ENCODE measurements around the gene HELT.
"Not testable (repeated sequence)": the region's sequence is repeated elsewhere in the genome, so short reads cannot be mapped to it uniquely, and the experiment has no call there.

Gene HELT, protein sequence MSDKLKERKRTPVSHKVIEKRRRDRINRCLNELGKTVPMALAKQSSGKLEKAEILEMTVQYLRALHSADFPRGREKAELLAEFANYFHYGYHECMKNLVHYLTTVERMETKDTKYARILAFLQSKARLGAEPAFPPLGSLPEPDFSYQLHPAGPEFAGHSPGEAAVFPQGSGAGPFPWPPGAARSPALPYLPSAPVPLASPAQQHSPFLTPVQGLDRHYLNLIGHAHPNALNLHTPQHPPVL

DNA sequence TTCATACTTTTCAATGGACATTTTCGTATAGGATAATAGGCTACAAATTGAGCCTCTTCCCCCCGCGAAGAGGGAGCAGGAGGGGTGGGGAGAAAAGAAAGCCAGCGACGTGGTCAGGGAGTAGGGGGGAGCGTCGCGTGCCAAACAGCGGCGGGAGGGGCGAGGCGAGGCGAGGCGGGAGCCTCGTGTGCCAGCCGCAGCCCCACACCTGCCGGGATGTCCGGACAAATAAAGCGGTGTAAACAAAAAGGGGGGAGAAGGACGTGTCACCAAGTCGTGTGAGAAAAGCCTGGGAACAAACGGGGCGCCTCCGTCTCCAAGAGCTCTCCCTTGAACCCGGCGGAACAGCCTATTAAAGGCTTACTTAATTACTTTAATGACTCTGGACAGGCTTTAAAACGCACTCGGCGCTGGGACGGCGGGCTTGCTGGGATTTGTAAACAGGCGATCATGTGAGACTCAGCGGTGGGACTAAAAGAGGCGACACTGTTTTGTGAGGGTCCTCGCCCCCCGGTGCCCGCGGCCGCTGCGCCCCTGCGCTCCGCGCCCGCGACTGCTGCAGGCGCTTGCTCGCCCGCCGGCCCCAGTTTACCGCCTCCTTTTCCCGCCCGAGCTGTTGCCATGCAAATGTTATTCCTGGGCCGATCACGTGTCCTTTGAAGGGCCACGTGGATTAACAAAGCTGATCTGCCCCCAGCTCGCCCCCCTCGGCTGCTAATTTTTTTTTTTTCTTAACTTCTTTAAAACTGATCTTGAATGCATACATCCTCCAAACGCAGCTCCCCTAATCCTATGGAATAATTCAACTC is at the start of gene HELT:
Gene HELT (plus strand): TSS at position 527 of the 809 bp plus-strand sequence. CDS start 439 bp downstream, outside the sequence.
- DNase-seq: no peak

GRCh38 chr4:184968784-184969201 is 49.5 kb upstream of the HELT start:
- no peak for DNase-seq

GRCh38 chr4:184969610-184970009 is 48.7 kb upstream of the HELT start:
- DNase-seq: no peak

DNA sequence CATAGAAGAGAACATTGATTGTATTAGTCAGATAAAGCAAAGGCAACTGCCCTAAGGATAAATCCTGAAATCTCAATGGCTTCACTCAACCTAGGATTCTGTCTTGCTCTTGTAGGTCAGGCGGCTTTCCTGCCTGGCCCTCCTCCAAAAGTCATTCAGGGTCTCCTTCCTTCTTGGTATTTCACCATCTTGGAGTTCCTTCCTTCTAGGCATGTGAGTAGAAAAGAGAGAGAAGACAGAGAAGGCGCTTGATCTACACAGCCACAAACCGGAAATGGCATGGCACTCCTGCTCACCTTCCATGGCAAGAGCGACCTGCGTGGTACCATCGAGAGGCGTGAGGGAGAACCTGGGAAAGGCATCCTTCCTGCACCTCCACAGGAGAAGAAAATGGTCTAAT is 45.3 kb upstream of the HELT start:
- peak; percentile 40 for DNase-seq

GRCh38 chr4:184976348-184976747 is 41.9 kb upstream of the HELT start:
- not testable (repeated sequence) for DNase-seq

DNA sequence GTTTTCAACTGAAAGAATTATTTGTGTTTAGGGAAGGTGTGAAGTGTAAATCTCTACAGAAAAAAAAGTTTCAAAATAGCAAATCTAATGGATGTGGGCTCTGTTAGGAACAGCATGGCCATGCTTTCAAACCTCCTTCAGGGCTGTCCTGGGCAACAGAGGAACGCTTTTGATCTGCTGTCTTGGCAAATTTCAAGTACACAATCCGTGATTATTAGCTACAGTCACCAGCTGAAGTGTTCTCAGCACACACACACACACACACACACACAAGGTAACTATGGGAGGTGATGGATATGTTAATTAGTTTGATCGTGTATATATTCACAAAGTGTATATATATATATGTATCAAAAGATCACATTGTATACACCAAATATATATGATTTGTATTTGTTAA is 40.5 kb upstream of the HELT start:
- DNase-seq: no peak

GRCh38 chr4:184978211-184978610 is 40.1 kb upstream of the HELT start:
- no peak for DNase-seq

DNA sequence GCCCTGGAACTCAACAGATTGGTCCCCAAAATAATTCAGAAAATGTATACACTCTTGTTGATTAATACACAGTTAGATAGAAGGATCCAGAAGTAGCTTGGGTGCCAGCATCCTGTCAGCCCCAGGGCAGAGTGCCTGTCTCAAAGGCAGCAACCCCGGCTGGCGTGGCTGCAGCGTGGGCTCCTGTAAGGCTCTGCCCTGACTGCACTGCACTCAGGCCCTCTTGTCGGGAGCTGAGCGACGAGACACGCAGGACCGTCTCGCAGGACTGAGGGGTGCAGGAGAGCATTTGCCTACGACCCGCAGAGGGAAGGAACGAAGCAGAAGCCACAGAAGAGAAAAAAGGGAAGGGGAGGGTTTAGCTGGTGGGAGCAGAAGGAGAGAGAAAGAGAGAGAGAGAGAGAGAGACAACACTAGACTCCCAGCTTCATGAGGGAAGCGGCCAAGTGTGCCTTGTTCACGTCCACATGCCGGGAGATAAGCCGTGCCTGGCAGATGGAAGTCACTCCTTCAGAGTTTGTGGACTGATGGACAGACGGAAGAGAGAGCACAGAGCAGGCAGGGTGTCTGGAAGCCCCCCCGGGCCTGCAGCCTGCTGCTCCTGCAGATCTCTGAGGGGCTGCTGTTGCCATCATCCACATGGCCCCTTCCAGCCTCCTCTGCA is 38.7 kb upstream of the HELT start:
- no peak for DNase-seq

DNA sequence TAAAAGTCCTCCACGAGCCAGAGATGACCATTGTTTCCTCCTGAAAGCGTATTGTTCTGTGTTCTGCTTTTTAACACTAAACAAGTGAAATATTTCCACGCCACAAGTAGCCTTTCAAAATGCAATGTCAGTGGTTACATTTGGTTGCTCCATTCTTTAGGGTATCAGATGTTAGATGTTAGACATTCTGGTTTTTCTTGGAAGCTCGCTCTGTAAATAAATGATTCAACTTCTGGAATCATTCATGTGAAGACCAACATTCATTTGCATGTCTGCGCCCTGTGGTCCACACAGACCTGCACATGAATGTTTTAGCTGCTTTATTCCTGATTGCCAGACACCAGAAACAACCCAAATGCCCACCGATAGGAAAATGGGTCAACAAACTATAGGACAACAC is 38.0 kb upstream of the HELT start:
- DNase-seq: no peak

GRCh38 chr4:184983672-184984356 is 34.5 kb upstream of the HELT start:
- DNase-seq: peak; percentile 46

GRCh38 chr4:184987493-184988031 is 30.7 kb upstream of the HELT start:
- no peak for DNase-seq

DNA sequence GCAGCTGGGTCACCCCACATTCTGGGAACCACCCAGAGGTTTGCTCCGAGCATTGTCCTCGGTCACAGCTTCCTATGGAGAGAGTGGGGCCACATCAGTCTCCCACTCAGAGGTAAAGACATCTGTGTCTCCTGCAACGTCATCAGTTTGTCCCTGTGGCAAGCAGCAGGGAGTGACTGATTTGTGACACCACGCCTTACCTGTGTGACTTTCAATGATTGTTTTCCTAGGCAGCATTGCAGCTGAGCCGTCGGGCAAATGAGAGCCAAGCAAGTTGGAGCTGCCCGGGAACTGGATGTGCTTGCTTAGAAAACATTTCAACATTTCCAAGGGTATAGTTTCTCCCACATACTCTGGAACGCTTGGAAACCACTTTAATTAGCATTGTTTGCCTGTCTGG is 29.7 kb upstream of the HELT start:
- no peak for DNase-seq

GRCh38 chr4:184989283-184989682 is 29.0 kb upstream of the HELT start:
- not testable (repeated sequence) for DNase-seq

- not testable (repeated sequence) for DNase-seq
Observed at GRCh38 chr4:184990131-184990530, 28.2 kb upstream of the HELT start.

- DNase-seq: no peak
Observed at GRCh38 chr4:184991860-184992259, 26.4 kb upstream of the HELT start.

GRCh38 chr4:184992422-184992821 is 25.9 kb upstream of the HELT start:
- DNase-seq: no peak

DNA sequence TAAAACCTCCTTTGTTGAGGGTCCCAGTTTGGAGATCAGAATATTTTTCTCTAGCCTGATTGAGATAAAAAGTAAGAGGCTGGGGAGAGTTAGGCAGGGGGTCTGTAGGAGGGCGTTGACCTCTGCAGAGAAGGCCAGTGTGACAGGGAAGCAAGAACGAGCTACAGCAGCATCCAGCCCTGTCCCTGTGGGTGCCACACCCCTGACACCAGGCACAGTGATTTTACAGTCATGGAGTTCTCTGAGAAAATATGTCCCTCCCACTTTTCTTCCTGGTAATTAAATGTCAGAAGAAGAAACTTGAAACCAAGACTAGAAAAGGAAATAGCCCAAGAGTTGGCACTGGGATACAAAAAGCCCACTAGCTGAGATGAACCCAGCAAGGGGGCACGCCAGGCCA is 25.0 kb upstream of the HELT start:
- DNase-seq: peak; percentile 12

GRCh38 chr4:184994010-184994622 is 24.2 kb upstream of the HELT start:
- DNase-seq: peak; percentile 13

DNA sequence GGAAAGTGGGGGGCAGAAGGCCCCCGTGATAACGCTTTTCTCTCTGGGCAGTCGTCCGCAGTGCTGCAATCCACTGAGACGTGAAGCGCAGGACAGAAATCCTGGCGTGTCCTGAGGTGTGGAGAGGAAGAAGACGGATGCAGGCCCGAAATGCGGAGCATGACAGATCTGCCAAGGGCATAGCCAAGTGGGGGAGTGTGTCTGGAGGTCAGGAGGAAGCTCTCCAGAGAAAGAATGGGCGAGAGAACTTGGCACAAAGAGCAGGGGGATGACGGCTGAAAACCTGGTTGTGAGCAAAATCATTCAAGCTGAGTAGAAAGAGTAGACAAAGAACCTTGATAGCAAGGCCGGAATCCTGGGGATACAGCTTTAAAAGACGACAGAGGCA is 23.7 kb upstream of the HELT start:
- no peak for DNase-seq

- not testable (repeated sequence) for DNase-seq
Observed at GRCh38 chr4:184997656-184998055, 20.6 kb upstream of the HELT start.

DNA sequence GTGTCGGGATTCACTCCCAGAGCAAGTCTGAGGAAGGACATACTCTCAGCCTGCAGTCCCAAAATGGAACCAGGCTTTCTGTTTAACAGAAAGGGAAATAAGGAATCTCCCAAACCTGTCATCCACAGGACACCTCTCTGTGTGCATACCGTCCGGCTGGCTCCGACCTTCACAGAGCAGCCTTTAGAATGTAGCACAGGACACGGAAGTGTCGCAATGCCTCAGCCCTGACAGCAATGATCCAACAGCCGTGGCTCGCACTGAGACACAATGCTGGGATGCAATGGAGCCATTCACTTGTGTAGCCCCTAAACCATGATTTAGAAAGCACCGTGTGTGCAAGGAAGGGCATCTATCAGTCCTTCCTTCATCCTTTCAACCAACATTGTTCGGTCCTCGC is 15.5 kb upstream of the HELT start:
- DNase-seq: peak; percentile 27

DNA sequence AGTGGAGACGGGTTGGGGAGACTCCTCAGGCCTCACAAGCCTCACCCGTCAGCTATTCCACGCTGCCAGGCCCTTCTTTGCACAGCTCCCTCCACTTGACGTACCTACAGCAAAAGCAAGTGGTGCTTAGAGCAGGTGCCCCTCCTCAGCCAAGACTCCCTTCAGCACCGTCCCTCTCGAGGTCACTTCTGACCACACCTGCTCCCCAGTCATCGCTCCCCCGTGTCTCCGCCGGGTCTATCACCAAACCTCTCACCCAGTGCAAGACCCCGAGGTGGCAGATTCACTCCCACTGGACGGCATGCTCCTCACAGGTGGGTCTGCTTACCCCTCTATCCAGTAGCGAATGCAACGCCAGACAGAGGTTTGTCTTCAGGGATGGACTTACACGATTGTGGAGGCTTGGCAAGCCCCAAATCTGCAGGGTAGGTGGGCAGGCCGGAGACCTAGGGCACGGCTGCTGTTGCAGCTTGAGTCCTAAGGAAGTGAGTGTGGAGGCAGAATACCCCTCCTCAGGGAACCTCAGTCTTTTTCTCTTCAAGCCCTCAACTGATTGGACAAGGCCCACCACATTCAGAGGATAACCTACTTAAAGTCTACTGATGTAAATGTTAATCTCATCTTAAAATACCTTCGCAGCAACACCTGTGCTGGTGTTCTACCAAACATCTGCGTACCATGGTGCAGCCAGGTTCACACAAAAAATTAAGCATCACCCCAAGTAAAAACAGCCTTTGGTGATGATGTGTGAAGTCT is 14.5 kb upstream of the HELT start:
- no peak for DNase-seq
